HG02943 (cell line): ENCODE data around the gene ZNF408.

Source experiments
- ATAC-seq: cut with Tn5 transposase; IDR thresholded peaks from one replicate; pipeline ENCODE4 v1.9.1; 2021; ENCODE audit warnings: mild to moderate bottlenecking, low read depth, moderate library complexity; ENCODE audit not compliant: unreplicated experiment

ZNF408 gene

DNA sequence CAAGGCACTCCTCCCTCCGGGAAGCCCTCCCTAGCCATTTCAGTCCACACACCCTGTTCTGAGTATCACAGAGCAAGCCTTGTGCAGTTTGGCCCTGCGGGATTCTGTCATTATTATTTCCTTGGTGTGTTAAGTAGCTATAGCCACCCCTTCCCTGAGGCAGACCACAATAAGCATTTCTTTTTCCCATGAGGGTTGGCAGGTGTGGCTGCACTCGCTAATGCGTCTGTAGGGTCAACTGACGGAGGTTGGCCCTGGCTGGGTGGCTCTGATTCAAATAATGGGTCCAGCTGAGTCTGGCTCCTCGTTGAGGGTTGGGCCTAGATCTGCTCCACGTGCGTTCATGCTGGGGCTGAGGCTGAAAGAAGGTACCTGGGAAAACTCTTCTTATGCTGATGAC is 23.3 kb downstream of the ZNF408 start:
- no peak for ATAC-seq

DNA sequence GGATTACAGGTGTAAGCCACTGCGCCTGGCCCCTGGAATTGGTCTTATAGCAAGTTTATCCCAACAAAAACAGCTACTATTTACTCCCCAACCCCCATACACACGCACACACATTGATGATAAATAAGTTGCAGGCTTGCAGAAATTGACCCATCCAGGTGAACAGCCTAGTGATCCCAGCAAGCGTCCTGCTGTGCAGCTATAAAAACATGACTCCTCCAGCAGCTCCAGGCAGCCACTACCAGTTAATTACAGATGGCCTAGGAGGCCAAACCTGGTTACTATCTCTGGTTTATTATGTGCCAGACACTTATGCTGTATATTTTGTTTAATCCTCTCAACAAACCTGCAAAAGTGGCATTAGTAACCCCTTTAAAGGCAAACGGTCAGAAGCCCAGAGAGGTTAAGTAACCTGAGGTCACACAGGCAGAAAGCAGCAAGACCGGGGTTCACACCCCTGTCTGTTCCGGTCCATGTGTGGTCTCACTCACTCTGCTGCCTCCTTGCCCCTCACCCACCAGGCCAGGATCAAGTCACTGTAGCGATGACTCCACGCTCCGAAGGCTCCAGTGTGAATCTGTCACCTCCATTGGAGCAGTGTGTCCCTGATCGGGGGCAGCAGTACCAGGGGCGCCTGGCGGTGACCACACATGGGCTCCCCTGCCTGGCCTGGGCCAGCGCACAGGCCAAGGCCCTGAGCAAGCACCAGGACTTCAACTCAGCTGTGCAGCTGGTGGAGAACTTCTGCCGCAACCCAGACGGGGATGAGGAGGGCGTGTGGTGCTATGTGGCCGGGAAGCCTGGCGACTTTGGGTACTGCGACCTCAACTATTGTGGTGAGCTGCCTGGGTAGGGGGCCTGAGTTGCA is 24.7 kb downstream of the ZNF408 start:
- no peak for ATAC-seq

DNA sequence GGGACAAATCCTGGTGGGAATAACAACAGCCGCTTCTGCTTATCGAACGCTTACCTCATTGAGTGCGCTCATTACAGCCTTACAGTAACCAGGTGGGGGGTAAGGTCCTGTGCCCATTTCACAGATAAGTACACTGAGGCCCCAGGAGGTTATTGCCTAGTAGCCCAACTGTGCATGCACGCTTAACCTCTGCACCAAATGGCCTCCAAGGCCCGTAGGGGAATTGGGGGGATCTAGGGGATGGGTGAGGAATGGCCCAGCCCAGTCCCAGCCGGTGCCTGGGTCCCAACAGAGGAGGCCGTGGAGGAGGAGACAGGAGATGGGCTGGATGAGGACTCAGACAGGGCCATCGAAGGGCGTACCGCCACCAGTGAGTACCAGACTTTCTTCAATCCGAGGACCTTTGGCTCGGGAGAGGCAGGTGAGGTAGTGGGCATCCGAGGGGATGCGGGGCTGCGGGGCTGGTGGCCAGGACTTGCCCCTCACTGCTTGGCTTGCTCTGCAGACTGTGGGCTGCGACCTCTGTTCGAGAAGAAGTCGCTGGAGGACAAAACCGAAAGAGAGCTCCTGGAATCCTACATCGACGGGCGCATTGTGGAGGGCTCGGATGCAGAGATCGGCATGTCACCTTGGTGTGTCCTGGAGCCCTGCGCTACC is 25.5 kb downstream of the ZNF408 start:
- no peak for ATAC-seq

DNA sequence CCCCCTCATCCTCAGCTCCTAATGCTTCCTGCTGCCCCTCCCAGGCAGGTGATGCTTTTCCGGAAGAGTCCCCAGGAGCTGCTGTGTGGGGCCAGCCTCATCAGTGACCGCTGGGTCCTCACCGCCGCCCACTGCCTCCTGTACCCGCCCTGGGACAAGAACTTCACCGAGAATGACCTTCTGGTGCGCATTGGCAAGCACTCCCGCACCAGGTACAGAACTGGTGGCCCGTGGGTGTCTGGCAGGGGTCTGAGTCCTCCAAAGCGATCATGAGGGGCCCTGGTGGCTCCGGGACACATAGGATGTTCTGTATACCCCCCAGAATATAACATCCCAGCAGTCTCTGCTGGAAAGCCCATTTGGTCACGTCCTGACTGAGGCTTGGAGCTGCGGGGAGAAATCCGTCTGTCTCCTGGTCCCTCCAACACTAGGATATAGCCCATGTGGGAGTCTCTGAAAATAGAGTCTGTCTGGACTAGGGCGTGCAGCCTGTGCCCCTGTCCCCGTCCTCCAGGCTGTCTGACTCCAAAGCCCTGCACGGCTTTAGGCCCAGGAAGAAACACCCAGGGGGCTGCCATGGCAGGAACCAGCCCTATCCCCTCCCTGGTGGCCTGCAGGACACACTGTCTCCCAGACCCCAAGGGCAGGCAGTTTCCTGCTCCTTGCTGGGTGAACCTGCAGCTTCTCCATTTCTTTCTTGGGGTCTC is 27.3 kb downstream of the ZNF408 start:
- no peak for ATAC-seq

DNA sequence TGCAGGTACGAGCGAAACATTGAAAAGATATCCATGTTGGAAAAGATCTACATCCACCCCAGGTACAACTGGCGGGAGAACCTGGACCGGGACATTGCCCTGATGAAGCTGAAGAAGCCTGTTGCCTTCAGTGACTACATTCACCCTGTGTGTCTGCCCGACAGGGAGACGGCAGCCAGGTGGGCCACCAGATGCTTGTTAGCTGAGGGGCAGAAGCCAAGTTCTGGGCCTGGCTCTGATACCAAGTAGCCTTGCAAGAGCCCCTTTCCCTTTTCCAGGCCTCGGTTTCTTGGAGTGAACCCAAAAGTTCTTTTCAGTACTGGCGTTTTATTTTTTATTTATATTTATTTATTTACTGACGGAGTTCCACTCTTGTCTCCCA is 27.8 kb downstream of the ZNF408 start:
- ATAC-seq = no peak

DNA sequence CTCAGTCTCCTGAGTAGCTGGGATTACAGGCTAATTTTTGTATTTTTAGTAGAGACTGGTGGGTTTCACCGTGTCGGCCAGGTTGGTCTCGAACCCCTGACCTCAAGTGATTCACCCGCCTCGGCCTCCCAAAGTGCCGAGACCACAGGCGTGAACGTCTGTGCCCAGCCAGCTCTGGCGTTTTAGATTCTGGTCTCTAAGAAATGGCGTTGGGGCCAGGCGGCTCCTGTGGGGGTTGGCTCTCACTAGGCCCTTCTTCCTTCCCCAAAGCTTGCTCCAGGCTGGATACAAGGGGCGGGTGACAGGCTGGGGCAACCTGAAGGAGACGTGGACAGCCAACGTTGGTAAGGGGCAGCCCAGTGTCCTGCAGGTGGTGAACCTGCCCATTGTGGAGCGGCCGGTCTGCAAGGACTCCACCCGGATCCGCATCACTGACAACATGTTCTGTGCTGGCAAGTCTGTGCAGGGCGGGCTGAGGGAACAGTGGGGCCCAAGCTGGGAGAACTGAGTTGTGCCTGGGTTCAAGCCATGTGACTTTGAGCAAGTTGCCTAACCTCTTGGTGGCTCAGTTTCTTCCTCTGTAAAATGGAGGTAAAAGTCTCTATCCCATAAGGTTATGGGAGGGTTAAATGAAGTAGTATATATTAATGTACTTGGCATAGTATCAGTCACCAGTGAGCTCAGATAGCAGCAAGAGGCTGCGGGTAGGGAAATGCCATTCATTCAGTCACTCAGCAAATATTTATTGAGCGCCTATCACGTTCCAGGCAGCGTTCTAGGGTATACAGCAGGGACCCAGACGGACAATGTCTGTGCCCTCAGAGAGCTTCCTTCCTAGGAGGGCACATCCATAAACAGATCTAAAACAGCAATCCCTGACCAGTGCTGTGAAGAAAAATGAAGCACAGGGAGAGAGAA is 28.5 kb downstream of the ZNF408 start:
- no peak for ATAC-seq

DNA sequence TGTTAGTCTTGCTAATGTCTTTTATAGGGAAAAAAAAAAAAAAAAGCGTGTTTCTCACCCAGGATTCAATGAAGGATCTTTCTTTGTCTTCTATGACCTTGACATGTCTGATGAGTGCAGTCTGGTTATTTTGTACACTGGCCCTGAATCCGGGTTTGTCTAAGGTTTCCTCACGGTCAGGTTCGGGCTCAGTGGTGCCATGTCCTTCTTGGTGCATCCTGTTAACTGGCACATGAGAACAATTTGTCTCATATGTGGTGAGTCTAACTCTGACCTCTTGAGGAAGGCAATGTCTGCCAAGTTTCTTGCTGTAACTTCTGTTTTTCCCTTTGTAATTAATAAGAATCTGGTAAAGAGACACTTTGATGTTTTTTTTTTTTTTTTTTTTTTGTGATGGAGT is 30.7 kb downstream of the ZNF408 start:
- no peak for ATAC-seq

DNA sequence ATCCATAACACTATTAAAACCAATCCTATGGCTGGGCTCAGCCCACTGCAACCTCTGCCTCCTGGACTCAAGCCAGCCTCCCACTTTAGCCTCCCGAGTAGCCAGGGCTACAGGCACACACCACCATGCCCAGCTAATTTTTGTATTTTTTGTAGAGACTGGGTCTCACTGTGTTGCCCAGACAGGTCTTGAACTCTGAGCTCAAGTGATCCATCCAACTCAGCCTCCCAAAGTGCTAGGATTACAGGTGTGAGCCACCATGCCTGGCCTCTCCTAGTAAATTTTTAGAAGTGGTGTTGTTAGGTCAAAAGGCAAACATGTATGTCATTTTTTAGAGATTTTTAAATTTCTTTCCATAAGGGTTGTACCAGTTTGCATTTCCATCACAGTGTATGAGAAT is 32.4 kb downstream of the ZNF408 start:
- no peak for ATAC-seq

DNA sequence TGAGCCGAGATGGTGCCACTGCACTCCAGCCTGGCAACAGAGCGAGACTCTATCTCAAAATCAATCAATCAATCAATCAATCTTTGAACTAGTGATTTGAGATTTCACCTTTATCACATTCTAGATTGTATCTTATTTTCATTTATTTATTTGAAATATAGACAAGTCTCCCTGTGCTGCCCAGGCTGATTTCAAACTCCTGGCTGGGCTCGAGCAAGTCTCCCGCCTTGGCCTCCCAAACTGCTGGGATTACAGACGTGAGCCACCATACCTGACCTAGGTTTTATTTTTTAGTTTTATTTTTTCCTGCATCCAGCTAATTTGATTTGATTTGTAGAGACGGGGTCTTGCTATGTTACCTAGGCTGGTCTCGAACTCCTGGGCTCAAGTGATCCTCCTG is 35.3 kb downstream of the ZNF408 start:
- no peak for ATAC-seq

DNA sequence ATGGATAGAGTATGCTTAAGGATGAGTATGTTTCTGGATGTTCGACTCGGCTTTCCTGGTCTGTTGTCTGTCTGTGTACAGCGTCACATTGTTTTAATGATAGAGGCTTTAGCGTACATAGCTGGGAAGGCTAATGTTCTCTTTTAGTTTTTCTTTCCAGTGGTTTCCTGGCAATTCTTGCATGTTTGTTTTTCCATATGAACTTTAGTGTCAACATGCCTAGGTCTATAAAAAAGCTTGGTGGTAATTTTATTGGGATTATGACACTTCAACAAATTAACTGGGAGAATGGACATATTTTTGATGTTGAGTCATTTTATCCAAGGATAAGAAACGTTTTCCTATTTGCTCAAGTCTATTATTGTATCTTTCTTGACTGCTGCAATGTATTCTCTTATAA is 35.8 kb downstream of the ZNF408 start:
- no peak for ATAC-seq

DNA sequence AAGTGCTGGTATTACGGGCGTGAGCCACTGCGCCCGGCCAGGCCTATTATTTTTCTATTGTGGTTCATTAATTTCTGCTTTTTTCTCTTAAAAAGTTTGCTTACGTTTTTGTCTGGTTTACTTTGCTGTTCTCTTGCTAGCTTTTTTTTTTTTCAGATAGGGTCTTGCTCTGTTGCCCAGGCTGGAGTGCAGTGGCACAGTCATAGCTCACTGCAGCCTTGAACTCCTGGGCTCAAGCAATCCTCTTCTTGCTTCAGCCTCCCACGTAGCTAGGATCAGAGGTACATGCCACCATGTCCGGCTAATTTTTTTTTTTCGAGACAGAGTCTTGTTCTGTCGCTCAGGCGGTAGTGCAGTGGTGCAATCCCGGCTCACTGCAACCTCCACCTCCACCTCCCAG is 36.9 kb downstream of the ZNF408 start:
- ATAC-seq = no peak

DNA sequence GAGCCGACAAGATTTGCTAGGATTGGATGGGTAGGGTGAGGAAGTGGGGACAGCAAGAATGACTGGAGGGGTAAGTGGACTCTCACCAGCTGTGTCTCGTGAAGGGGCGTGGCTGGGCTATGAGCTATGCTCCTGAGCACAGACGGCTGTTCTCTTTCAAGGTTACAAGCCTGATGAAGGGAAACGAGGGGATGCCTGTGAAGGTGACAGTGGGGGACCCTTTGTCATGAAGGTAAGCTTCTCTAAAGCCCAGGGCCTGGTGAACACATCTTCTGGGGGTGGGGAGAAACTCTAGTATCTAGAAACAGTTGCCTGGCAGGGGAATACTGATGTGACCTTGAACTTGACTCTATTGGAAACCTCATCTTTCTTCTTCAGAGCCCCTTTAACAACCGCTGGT is 38.1 kb downstream of the ZNF408 start:
- no peak for ATAC-seq

DNA sequence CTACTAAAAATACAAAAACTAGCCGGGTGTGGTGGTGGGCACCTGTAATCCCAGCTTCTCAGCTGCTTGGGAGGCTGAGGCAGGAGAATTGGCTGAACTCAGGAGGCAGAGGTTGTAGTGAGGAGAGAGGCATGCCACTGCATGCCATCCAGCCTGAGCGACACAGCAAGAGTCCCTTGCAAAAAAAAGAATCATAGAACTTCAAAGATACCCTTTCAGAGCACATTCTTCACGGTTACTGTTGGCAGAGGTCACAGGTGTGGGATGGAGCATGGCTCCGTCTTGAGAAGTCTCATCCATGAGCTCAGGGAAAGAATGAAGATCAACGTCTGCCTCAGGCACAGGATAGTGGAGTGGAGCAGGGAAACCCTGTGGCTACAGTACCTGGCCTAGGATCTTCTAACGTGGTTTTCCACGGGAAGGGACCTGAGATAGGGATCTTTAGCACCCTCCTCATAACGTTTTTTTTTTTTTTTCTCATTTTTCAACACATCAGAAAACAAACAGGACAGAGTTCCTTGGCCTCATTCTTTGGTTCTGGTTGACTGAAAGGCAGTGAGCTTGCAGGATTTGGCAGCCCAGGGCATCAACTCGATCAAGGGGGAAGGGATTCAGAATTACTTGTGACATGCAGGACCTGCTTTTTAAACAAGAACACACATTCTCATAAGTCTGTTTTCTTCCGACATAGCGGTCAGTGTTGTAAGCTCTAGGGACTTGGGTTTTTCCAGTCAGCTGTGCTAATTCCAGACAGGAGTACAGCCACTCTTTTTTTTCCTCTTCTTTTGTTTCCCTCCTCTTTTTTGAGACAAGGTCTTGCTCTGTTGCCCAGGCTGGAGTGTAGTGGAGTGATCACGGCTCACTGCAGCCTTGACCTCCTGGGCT is 41.0 kb downstream of the ZNF408 start:
- ATAC-seq = no peak

DNA sequence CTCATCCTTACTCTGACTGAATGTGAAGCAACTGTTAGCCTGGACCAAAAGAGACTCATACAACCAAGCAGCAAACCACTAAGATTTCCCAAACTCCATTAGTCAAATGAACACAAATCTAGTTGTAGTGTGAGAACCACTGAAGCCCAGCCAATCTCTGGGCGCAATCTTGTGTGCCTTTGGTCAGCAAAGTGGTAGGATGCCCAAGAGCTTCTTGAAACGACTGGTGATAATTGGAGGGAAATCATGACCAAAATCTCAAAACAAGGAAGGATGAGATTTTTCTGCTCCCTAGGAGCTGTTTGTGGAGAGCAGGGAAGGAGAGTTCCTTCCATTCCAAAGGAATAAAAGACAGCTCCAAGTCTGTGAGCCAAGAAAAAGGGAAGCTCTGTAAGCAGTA is 42.2 kb downstream of the ZNF408 start:
- no peak for ATAC-seq

DNA sequence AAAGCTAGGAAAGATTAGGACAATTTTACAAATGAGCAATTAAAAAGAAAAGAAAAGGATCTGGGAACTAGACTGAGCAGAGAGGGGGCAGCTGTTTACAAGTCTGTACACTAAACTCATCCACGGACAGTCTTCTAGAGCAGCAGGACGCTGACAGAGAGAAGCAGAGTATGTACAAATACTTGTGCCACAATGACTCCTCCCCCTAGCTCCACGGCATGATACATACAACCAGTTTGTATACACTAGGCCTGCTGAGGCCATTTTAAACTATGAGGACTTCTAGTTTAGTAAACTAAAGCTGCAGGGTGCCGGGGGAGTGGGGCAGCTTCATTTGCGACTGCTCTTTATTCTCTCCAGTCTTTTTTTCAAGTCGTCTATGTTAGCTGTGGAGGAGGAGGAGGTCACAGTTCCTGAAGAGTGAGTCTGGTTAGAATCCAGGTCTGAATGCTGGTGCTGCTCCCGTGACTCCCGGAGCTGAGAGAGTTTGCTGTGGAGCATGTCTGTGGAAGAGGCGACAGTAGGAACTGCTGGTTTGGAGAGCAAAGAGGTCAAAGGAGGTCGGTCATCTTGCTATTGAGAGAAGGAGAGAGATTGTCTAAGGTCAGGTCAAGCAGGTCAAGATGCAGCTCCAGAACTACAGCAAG is 43.0 kb downstream of the ZNF408 start:
- no peak for ATAC-seq

DNA sequence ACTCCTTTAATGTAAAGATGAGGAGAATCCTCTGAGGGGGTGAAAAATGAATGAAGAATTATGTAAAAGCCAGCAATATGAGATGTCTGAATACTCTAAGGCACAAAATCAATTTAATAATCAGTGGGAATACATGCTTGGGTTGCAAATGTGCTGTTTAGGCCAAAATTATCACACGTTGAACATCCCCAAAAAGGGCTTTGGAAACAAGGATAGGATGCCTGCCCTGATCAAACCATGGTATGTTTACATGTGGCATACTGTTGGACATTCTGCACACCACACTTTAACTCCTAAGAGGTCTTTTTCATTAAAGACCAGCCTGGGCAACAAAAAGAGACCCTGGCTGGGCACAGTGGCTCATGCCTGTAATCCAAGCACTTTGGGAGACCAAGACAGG is 44.5 kb downstream of the ZNF408 start:
- ATAC-seq = no peak

DNA sequence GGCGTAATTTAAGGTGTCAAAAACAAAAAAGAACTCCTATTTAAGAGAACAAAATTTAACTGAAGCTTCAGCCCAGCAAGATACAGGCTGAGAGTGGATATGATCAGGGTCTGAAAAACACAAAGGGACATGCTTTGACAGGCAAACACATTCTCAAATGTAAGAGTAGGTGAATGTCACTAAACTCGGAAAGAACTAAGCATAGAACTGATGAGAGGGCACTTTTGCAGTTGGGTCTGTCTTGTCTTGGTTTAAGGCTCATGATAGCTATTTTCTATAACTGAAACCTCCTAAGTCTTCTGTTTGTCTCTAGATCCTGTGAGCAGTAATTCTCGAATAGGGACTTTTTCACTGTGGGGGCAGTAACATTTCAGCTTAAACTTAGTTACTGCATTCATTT is 45.2 kb downstream of the ZNF408 start:
- no peak for ATAC-seq

DNA sequence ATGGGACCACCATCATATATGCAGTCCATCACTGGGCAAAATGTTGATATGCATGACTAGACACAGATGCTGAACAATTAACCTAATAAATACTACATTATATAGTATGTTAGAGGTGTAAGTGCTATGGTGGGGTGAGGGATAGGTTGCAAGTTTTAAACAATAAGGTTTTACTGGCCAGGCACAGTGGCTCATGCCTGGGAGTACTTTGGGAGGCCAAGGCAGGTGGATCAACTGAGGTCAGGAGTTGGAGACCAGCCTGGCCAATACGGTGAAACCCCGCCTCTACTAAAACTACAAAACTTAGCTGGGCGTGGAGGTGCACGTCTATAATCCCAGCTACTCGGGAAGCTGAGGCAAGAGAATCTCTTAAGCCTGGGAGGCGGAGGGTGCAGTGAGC is 46.3 kb downstream of the ZNF408 start:
- no peak for ATAC-seq
